Osteoblast (primary cell): ENCODE measurements around the gene PODXL2. TPM values are rescaled to one million over a fixed set of nuclear protein-coding genes. Genes with fewer than 3 reads are reported as not detected.
A peak's percentile ranks its signal among the peaks of the same experiment; 100 is the strongest.

ENCODE experiments used
- DNase-seq: peaks from one replicate; pipeline ENCODE4 v3.0.0; 2011; ENCODE audit warnings: low spot score, mixed read lengths; ENCODE audit not compliant: insufficient read length; ENCODE audit errors: missing footprints
- H2AFZ ChIP-seq: 2 replicates; pipeline ENCODE4 v1.6.0; 2011; ENCODE audit warnings: mild to moderate bottlenecking, low read length
- H3K27ac ChIP-seq: 2 replicates; pipeline ENCODE4 v1.5.1; 2011; ENCODE audit warnings: mild to moderate bottlenecking, low read depth, low read length, moderate library complexity
- H3K27me3 ChIP-seq: 2 replicates; pipeline ENCODE4 v1.6.0; 2012; ENCODE audit warnings: mild to moderate bottlenecking, control low read depth, inconsistent platforms, low read length, moderate library complexity; ENCODE audit not compliant: insufficient read depth
- H3K36me3 ChIP-seq: 2 replicates; pipeline ENCODE4 v1.5.1; 2011; ENCODE audit warnings: mild to moderate bottlenecking, low read length, control low read depth, moderate library complexity; ENCODE audit not compliant: insufficient read depth
- H3K4me1 ChIP-seq: 2 replicates; pipeline ENCODE4 v1.5.1; 2011; ENCODE audit warnings: mild to moderate bottlenecking, low read length, control low read depth, moderate library complexity; ENCODE audit not compliant: insufficient read depth
- H3K4me2 ChIP-seq: 2 replicates; pipeline ENCODE4 v1.6.0; 2011; ENCODE audit warnings: mild to moderate bottlenecking, low read length; ENCODE audit not compliant: insufficient read depth
- H3K4me3 ChIP-seq: fragments of 200-600 bp; sonication (generic); 3 replicates; pipeline ENCODE4 v1.5.1; 2012; ENCODE audit warnings: mild to moderate bottlenecking, low read length, inconsistent platforms; ENCODE audit not compliant: insufficient read depth
- H3K79me2 ChIP-seq: 2 replicates; pipeline ENCODE4 v1.6.0; 2012; ENCODE audit warnings: mild to moderate bottlenecking, low read length, control low read depth, inconsistent platforms; ENCODE audit not compliant: insufficient read depth
- H3K9me3 ChIP-seq: 2 replicates; pipeline ENCODE4 v1.5.1; 2011; ENCODE audit warnings: low read depth, low read length, control low read depth
- H4K20me1 ChIP-seq: 2 replicates; pipeline ENCODE4 v1.6.0; 2012; ENCODE audit warnings: mild to moderate bottlenecking, low read length, control low read depth; ENCODE audit not compliant: insufficient read depth
- CTCF ChIP-seq: IDR thresholded peaks from 2 replicates; pipeline ENCODE4 v1.5.1; 2011; ENCODE audit warnings: mild to moderate bottlenecking, low read depth, low read length, moderate library complexity; ENCODE audit errors: extremely low read depth
- total RNA-seq: library from RNA; depleted of rRNA; stranded (reverse); fragments of >200 nt; gene quantifications from 2 replicates; pipeline ENCODE4 v1.2.3, GENCODE V29; 2012

PODXL2 gene
- total RNA-seq, 1 donor = 0.36 TPM

GRCh38 chr3:127669541-127670228, 40.7 kb downstream of the PODXL2 start:
- Histone ChIP-seq H3K27ac (no peak overlapping the region), H3K4me1 (peaks cover 5% of the 10 kb centered on the region), H2AFZ (no peak overlapping the region), H3K79me2 (no peaks in the 10 kb centered on the region), H3K27me3 (peaks cover 2% of the 10 kb centered on the region), H3K9me3 (no peaks in the 10 kb centered on the region), H3K4me3 (no peak overlapping the region), H3K4me2 (no peak overlapping the region), H4K20me1 (no peaks in the 10 kb centered on the region), H3K36me3 (no peaks in the 10 kb centered on the region)
- peak; percentile 67 for DNase-seq
- no peak for TF ChIP-seq CTCF

- Histone ChIP-seq H3K4me1 (peaks cover 5% of the 10 kb centered on the region), H3K4me3 (no peak overlapping the region), H3K36me3 (no peaks in the 10 kb centered on the region), H2AFZ (no peak overlapping the region), H3K9me3 (no peaks in the 10 kb centered on the region), H4K20me1 (no peaks in the 10 kb centered on the region), H3K79me2 (no peaks in the 10 kb centered on the region), H3K4me2 (no peak overlapping the region), H3K27me3 (peaks cover 2% of the 10 kb centered on the region), H3K27ac (no peak overlapping the region)
- TF ChIP-seq CTCF = no peak
- DNase-seq = peak; percentile 85
Observed at GRCh38 chr3:127670229-127670559, 41.2 kb downstream of the PODXL2 start.

DNA sequence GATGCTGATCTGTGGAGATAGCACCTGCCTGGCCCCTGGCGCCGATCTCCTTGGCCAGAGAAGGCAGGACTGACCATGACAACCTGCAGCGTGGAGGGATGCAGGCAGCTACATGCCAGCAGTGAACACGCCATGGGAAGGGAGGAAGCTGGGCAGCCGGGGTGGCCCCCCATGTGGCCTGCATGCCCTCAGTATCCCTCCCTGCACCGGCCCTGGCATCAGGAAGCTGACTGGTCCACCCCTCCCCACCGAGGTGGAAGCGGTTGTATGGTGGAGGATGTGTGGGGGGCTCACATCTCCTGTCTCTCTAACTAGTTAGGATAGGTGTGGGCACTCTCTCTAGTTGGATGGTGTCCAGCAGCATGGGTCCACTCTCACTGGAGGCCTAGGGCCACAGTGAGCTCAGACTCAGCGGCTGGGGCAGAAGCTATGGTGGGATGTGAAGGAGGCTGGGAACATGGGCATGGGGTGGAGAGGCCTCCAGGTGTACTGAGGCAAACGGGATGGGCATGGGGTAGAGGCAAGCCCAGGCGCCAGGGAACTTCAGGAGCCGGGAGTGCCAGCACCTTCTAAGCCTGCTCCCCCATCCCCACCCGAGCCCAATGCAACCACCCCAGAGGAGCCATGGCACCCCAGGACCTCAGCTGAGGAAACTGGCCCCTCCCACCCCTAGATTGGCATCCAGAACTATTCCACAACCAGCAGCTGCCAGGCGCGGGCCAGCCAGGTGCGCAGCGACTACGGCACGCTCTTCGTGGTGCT, 42.0 kb downstream of the PODXL2 start:
- H3K27ac ChIP-seq = no peak overlapping the region

More for the DNA sequence above, 42.0 kb downstream of the PODXL2 start:
- DNase-seq = peak; percentile 74
- Histone ChIP-seq H2AFZ (no peak overlapping the region), H3K4me2 (no peak overlapping the region), H3K4me3 (no peak overlapping the region), H3K79me2 (no peaks in the 10 kb centered on the region), H3K27me3 (peaks cover 2% of the 10 kb centered on the region), H3K4me1 (peaks cover 5% of the 10 kb centered on the region), H3K9me3 (no peaks in the 10 kb centered on the region), H4K20me1 (no peaks in the 10 kb centered on the region), H3K36me3 (no peaks in the 10 kb centered on the region)
- TF ChIP-seq CTCF = no peak
